ENCODE results near the gene PIP5KL1.

Gene PIP5KL1

DNA sequence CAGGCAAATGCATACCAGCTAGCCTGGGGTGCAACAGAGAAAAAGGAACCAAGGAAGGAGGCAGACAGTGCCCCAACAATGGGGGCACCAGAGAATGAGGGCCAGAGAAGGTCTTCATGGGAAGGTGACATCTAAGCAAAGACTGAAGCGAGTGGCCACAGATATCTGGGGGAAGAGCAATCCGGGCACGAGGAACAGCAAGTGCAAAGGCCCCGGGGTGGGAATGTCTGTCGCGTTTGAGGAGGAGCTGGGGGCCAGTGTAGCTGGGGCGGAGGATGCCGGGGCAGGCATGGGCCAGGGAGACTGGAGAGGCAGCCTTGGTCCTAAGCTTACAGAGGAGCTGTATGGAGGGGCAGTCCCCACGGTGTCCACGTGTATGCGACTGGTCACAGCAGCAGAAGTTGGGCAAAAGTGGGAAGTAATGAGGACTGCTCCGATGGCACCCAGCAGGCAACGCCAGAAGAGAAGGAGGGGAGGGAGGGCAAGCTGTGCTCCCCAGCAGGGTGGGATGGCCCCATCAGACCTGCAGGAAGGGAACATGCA lies 31.1 kb upstream of the PIP5KL1 start:
- no peak for TF ChIP-seq OSR1 (CRISPR knock-in tag; IDR thresholded peaks at IDR 0.05)
- TF ChIP-seq ZFP3 (CRISPR knock-in tag; IDR thresholded peaks at IDR 0.05), result no peak
- no peak for TF ChIP-seq CSDC2 (CRISPR knock-in tag; IDR thresholded peaks at IDR 0.05)
- no peak for TF ChIP-seq ARNTL (CRISPR knock-in tag; IDR thresholded peaks at IDR 0.05; ENCODE audit: borderline replicate concordance, low read depth)
- no peak for TF ChIP-seq TSHZ2 (CRISPR knock-in tag; IDR thresholded peaks at IDR 0.05)
- ATAC-seq, result no peak

GRCh38 chr9:127961155-127961490 lies 30.5 kb upstream of the PIP5KL1 start:
- no peak for ATAC-seq
- TF ChIP-seq ZNF565 (CRISPR knock-in tag; conservative IDR thresholded peaks at IDR 0.05; ENCODE audit: low read depth) (no peak), OSR1 (CRISPR knock-in tag; IDR thresholded peaks at IDR 0.05) (no peak), ISL1 (CRISPR knock-in tag; IDR thresholded peaks at IDR 0.05) (no peak)

DNA sequence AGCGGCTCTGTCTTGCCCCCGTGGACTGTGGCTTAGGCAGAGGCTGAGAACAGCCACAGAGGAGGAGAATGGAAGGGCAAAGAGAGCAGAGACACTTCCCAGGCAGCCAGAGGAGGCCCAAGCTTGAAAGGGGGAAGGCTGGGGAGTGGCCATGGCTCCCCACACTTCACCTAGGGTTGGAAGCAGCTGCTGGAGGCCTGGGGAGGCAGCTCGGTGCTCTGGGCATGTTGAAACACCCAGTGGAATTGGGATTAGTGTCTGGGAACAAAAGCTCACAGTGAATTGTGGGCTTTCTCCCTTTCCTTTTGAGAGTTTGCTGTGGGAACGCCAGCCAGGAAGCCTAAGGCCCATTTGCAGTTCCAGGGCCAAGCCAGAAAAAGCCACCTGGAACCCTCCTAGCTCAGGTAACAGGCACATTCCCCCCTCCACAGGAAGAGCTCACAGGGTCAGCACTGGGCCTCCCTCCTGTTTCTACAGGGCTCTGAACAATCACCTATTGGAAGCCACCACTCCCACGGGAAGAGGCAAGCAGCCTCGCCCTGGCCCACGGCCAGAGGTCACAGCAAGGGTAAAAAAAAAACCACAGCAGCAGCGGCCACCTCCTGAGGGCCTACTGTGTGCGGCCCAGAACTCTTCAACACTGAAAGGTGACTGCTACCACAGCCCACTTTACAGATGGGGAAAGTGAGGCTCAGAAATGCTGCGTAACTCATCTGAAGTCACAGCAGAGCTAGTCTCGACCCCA lies 30.0 kb upstream of the PIP5KL1 start:
- TF ChIP-seq ESRRG (CRISPR knock-in tag; IDR thresholded peaks at IDR 0.05) (no peak), ZFP3 (CRISPR knock-in tag; IDR thresholded peaks at IDR 0.05) (no peak), RARB (CRISPR knock-in tag; IDR thresholded peaks at IDR 0.05) (no peak), ZFP30 (CRISPR knock-in tag; IDR thresholded peaks at IDR 0.05) (no peak), OSR1 (CRISPR knock-in tag; IDR thresholded peaks at IDR 0.05) (no peak), BACH2 (CRISPR knock-in tag; IDR thresholded peaks at IDR 0.05; ENCODE audit: borderline replicate concordance) (no peak), ZNF70 (CRISPR knock-in tag; IDR thresholded peaks at IDR 0.05) (no peak), ZNF565 (CRISPR knock-in tag; conservative IDR thresholded peaks at IDR 0.05; ENCODE audit: low read depth) (no peak), GLIS3 (CRISPR knock-in tag; IDR thresholded peaks at IDR 0.05) (no peak), TSHZ2 (CRISPR knock-in tag; IDR thresholded peaks at IDR 0.05) (no peak), PPARA (CRISPR knock-in tag; IDR thresholded peaks at IDR 0.05; ENCODE audit: borderline replicate concordance) (no peak), ARNTL (CRISPR knock-in tag; IDR thresholded peaks at IDR 0.05; ENCODE audit: borderline replicate concordance, low read depth) (no peak)
- TF ChIP-seq, protein P1, sequence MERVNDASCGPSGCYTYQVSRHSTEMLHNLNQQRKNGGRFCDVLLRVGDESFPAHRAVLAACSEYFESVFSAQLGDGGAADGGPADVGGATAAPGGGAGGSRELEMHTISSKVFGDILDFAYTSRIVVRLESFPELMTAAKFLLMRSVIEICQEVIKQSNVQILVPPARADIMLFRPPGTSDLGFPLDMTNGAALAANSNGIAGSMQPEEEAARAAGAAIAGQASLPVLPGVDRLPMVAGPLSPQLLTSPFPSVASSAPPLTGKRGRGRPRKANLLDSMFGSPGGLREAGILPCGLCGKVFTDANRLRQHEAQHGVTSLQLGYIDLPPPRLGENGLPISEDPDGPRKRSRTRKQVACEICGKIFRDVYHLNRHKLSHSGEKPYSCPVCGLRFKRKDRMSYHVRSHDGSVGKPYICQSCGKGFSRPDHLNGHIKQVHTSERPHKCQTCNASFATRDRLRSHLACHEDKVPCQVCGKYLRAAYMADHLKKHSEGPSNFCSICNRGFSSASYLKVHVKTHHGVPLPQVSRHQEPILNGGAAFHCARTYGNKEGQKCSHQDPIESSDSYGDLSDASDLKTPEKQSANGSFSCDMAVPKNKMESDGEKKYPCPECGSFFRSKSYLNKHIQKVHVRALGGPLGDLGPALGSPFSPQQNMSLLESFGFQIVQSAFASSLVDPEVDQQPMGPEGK (CRISPR knock-in tag; IDR thresholded peaks at IDR 0.05; ENCODE audit: borderline replicate concordance), result no peak
- TF ChIP-seq, protein P2, sequence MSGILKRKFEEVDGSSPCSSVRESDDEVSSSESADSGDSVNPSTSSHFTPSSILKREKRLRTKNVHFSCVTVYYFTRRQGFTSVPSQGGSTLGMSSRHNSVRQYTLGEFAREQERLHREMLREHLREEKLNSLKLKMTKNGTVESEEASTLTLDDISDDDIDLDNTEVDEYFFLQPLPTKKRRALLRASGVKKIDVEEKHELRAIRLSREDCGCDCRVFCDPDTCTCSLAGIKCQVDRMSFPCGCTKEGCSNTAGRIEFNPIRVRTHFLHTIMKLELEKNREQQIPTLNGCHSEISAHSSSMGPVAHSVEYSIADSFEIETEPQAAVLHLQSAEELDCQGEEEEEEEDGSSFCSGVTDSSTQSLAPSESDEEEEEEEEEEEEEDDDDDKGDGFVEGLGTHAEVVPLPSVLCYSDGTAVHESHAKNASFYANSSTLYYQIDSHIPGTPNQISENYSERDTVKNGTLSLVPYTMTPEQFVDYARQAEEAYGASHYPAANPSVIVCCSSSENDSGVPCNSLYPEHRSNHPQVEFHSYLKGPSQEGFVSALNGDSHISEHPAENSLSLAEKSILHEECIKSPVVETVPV (CRISPR knock-in tag; IDR thresholded peaks at IDR 0.05), result no peak
- TF ChIP-seq, protein P3, sequence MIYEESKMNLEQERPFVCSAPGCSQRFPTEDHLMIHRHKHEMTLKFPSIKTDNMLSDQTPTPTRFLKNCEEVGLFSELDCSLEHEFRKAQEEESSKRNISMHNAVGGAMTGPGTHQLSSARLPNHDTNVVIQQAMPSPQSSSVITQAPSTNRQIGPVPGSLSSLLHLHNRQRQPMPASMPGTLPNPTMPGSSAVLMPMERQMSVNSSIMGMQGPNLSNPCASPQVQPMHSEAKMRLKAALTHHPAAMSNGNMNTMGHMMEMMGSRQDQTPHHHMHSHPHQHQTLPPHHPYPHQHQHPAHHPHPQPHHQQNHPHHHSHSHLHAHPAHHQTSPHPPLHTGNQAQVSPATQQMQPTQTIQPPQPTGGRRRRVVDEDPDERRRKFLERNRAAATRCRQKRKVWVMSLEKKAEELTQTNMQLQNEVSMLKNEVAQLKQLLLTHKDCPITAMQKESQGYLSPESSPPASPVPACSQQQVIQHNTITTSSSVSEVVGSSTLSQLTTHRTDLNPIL (CRISPR knock-in tag; IDR thresholded peaks at IDR 0.05; ENCODE audit: low read depth), result no peak
- ATAC-seq, result no peak

Data from SK-N-SH treated with all-trans-retinoic acid at 6 μM for 48 hours (cell line).